Calu3 (cell line): ENCODE results near the gene MAN1C1. TPM values are rescaled to one million over a fixed set of nuclear protein-coding genes. Genes with fewer than 3 reads are reported as not detected.
A peak's percentile ranks its signal among the peaks of the same experiment; 100 is the strongest.

Experiments used
- BruUV-seq: library from RNA; stranded (reverse); fragments of 400-500 nt; replicated peaks from 2 replicates; lab custom pipeline; 2021; lab: Mats Ljungman, UMichigan
- CTCF ChIA-PET: fragments of 300-600 bp; sonication (Branson Sonifier 250); formaldehyde crosslinking; loops from one replicate; lab custom pipeline; 2022; ENCODE audit warnings: antibody characterized with exemption; lab: Charles Lee
- DNase-seq: peaks from one replicate; pipeline ENCODE4 v3.0.0; 2022
- H3K27ac Mint-ChIP-seq: one replicate; pipeline ENCODE4 v1.8.0; 2022; ENCODE audit warnings: mixed read lengths; ENCODE audit not compliant: unreplicated experiment
- H3K27me3 Mint-ChIP-seq: one replicate; pipeline ENCODE4 v1.8.0; 2022; ENCODE audit warnings: mixed read lengths; ENCODE audit not compliant: unreplicated experiment
- H3K36me3 Mint-ChIP-seq: one replicate; pipeline ENCODE4 v1.8.0; 2022; ENCODE audit warnings: mild to moderate bottlenecking, moderate library complexity, mixed read lengths; ENCODE audit not compliant: insufficient read depth, unreplicated experiment
- H3K4me1 Mint-ChIP-seq: one replicate; pipeline ENCODE4 v1.8.0; 2022; ENCODE audit warnings: mild to moderate bottlenecking, low read depth, mixed read lengths; ENCODE audit not compliant: unreplicated experiment
- H3K4me3 Mint-ChIP-seq: one replicate; pipeline ENCODE4 v1.8.0; 2022; ENCODE audit warnings: mild to moderate bottlenecking, low read depth, moderate library complexity, mixed read lengths; ENCODE audit not compliant: unreplicated experiment
- H3K9me3 Mint-ChIP-seq: one replicate; pipeline ENCODE4 v1.8.0; 2022; ENCODE audit warnings: low read depth, mixed read lengths; ENCODE audit not compliant: unreplicated experiment
- CTCF ChIP-seq: fragments of 200-600 bp; IDR thresholded peaks from one replicate; pipeline ENCODE4 v1.8.0; 2022; ENCODE audit warnings: antibody characterized with exemption; ENCODE audit not compliant: unreplicated experiment
- intact Hi-C: fragments of 100-400 bp; cut with micrococcal nuclease; formaldehyde crosslinking; loops from one replicate; pipeline ENCODE4 v1.10.0; 2022; ENCODE audit not compliant: unreplicated experiment
- total RNA-seq: library from RNA; stranded (reverse); gene quantifications from 2 replicates; pipeline ENCODE4 v1.2.3, GENCODE V29; 2022

The MAN1C1 gene
- total RNA-seq, 1 experiment from 2014 or later = 0.14 TPM

GRCh38 chr1:25568834-25569596 is 47.6 kb upstream of the MAN1C1 start:
- BruUV-seq = no TSS peak
- DNase-seq = peak; percentile 56
- H3K4me1 Mint-ChIP-seq = peaks cover 16% of the 10 kb centered on the region
- H3K9me3 Mint-ChIP-seq = no peaks in the 10 kb centered on the region
- TF ChIP-seq CTCF = no peak
- intact Hi-C loops = no loop called here
- H3K4me3 Mint-ChIP-seq = peak overlapping the region; percentile 54
- CTCF ChIA-PET = no interaction called here
- H3K36me3 Mint-ChIP-seq = peaks cover 11% of the 10 kb centered on the region
- H3K27ac Mint-ChIP-seq = peak overlapping the region; percentile 25
- H3K27me3 Mint-ChIP-seq = no peaks in the 10 kb centered on the region

- Mint-ChIP-seq H3K27me3 (no peaks in the 10 kb centered on the region), H3K4me3 (no peak overlapping the region), H3K27ac (peak overlapping the region; percentile 25), H3K4me1 (peaks cover 16% of the 10 kb centered on the region), H3K9me3 (no peaks in the 10 kb centered on the region), H3K36me3 (peaks cover 16% of the 10 kb centered on the region)
- no TSS peak for BruUV-seq
- TF ChIP-seq CTCF = no peak
- CTCF ChIA-PET = no interaction called here
- DNase-seq = no peak
- intact Hi-C loops = no loop called here
Measured at GRCh38 chr1:25569597-25570396, 46.8 kb upstream of the MAN1C1 start.

GRCh38 chr1:25570798-25571521 is 45.6 kb upstream of the MAN1C1 start:
- TF ChIP-seq CTCF = no peak
- no peaks in the 10 kb centered on the region for H3K9me3 Mint-ChIP-seq
- CTCF ChIA-PET = no interaction called here
- H3K4me3 Mint-ChIP-seq = no peak overlapping the region
- intact Hi-C loops = no loop called here
- H3K27me3 Mint-ChIP-seq = no peaks in the 10 kb centered on the region
- H3K27ac Mint-ChIP-seq = no peak overlapping the region
- H3K36me3 Mint-ChIP-seq = peaks cover 16% of the 10 kb centered on the region
- BruUV-seq = no TSS peak
- H3K4me1 Mint-ChIP-seq = peaks cover 16% of the 10 kb centered on the region
- DNase-seq = no peak

GRCh38 chr1:25571522-25571970 is 45.0 kb upstream of the MAN1C1 start:
- H3K36me3 Mint-ChIP-seq = peaks cover 16% of the 10 kb centered on the region
- no peak for DNase-seq
- CTCF ChIA-PET = interaction anchor here (1.3 kb wide), 1 partner anchor 37 kb away, joined by 3 read pairs; no protein-coding TSS in a partner anchor
- H3K27ac Mint-ChIP-seq = no peak overlapping the region
- no peaks in the 10 kb centered on the region for H3K27me3 Mint-ChIP-seq
- TF ChIP-seq CTCF = no peak
- H3K9me3 Mint-ChIP-seq = no peaks in the 10 kb centered on the region
- no peak overlapping the region for H3K4me3 Mint-ChIP-seq
- H3K4me1 Mint-ChIP-seq = peaks cover 16% of the 10 kb centered on the region
- BruUV-seq = no TSS peak
- intact Hi-C loops = no loop called here
